GM15510 (cell line): Measurements from ENCODE around the gene C20orf173.

Experiments used
- POLR2A ChIP-seq: IDR thresholded peaks from 3 replicates; pipeline ENCODE4 v1.6.1; 2011; ENCODE audit warnings: borderline replicate concordance; ENCODE audit not compliant: insufficient read length; ENCODE audit errors: extremely low read depth

The C20orf173 gene

DNA sequence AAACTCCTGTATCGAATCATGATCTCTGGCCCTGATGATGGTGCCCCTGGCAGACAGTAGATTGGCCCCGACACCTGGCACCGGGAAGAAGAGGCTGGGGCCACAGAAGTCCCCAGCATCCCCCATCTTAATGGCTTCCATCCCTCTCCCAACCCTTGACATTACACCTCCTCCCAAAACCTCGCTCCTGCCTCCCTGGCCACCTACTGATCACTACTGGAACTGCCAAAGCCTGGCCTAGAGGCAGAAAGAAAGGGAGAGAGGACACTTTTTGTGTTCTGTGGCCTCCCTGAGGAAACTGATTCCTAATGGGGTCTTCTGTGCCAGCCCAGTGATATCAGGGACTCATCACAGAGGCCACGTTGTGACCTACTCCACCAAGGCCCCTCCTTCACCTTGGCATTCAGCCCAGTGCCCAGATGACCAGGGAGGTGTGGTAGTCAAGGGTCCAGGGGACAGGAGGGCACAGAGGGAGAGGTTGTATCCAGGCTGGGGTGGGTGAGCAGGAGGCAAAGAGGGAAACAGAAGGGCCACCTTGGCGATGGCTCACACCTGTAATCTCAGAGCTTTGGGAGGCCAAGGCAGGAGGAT is 6.1 kb downstream of the C20orf173 start:
- TF ChIP-seq POLR2A = no peak

GRCh38 chr20:35518955-35519354 is 10.5 kb downstream of the C20orf173 start:
- TF ChIP-seq POLR2A = no peak

GRCh38 chr20:35517125-35517524 is 12.3 kb downstream of the C20orf173 start:
- TF ChIP-seq POLR2A = no peak

- TF ChIP-seq POLR2A = no peak
These were observed 13.4 kb downstream of the C20orf173 start for GRCh38 chr20:35515949-35516645.

GRCh38 chr20:35515341-35515740 is 14.1 kb downstream of the C20orf173 start:
- no peak for TF ChIP-seq POLR2A

GRCh38 chr20:35514371-35514932 is 15.0 kb downstream of the C20orf173 start:
- TF ChIP-seq POLR2A = no peak

GRCh38 chr20:35511814-35512420 is 17.5 kb downstream of the C20orf173 start:
- no peak for TF ChIP-seq POLR2A

DNA sequence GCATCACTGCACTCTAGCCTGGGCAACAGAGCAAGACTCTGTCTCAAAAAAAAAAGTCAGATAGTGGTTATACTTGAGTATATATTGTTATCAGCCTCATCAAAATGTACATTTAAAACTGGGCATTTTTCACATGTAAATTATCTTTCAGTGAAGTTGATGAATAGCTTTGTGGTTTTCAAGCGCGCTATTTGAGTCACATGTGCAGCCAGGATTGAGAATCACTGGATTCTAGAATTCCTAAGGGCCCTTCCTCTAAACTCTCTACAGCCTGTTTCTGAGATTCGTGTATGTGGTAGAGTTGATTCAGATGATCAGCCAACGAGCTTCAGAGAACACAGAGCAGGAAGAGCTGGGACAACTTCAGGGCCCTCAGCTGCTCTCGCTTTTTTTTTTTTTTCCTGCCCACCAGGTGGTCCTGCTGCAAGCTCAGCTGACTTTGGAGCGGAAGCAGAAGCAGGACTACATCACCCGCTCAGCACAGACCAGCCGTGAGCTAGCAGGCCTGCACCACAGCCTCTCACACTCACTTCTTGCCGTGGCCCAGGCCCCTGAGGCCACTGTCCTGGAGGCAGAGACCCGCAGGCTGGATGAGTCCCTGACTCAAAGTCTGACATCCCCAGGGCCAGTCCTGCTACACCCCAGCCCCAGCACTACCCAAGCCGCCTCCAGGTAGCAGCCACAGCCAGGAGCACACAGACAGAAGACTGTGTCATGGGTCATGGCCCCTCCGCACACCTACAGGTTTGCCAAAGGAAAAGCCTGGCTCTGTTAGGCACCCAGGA is 18.3 kb downstream of the C20orf173 start:
- no peak for TF ChIP-seq POLR2A

GRCh38 chr20:35508493-35509218 is 20.8 kb downstream of the C20orf173 start:
- TF ChIP-seq POLR2A = no peak

GRCh38 chr20:35506872-35507638 is 22.4 kb downstream of the C20orf173 start:
- TF ChIP-seq POLR2A = no peak

- TF ChIP-seq POLR2A = no peak
These were observed 23.3 kb downstream of the C20orf173 start for GRCh38 chr20:35506179-35506578.

GRCh38 chr20:35504751-35505150 is 24.7 kb downstream of the C20orf173 start:
- TF ChIP-seq POLR2A = no peak

- no peak for TF ChIP-seq POLR2A
These were observed 25.5 kb downstream of the C20orf173 start for GRCh38 chr20:35503841-35504561.
